Measurements from ENCODE around the gene PIK3R4. TPM values are rescaled to one million over a fixed set of nuclear protein-coding genes. Genes with fewer than 3 reads are reported as not detected.

PIK3R4 gene
- total RNA-seq, 4 donors from 2014 or later, result 15.4 to 27.3 (median 24.0) TPM

DNA sequence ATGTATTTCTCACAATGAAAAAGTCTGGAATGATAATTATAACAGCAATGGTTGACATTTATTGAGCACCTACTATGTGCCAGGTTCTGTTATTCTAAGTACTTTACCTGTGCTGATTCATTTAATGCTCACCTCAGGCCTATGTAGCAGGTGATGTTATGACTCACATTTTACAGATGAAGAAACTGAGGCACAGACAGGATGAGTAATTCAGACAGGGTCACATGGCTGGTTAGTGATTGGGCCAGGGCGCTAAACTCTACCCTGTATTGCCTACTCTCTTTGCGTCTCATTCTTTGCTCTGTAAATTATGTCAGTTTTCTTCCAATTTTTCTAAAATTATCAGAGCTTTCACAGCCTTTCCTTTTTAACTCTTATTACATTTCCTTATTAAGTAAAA, 98.3 kb downstream of the PIK3R4 start:
- H3K4me3 ChIP-seq, result no peak overlapping the region
- H3K27ac ChIP-seq, result no peak overlapping the region
- intact Hi-C loops (cut with DNase I), result no loop called here
- 94 to 97% methylated on average over 2 of the region's 2 CpGs for WGBS, 2 donors
- peaks cover 0 to 7% (median 0%) of the 10 kb centered on the region in 3 donors for H3K4me1 ChIP-seq
- H3K9me3 ChIP-seq, result no peaks in the 10 kb centered on the region
- TF ChIP-seq POLR2A (IDR thresholded peaks at IDR 0.05), result no peak
- TF ChIP-seq CTCF (IDR thresholded peaks at IDR 0.05), result no peak
- DNase-seq, result no peak
- no peaks in the 10 kb centered on the region for H3K27me3 ChIP-seq
- no peaks in the 10 kb centered on the region for H3K36me3 ChIP-seq

DNA sequence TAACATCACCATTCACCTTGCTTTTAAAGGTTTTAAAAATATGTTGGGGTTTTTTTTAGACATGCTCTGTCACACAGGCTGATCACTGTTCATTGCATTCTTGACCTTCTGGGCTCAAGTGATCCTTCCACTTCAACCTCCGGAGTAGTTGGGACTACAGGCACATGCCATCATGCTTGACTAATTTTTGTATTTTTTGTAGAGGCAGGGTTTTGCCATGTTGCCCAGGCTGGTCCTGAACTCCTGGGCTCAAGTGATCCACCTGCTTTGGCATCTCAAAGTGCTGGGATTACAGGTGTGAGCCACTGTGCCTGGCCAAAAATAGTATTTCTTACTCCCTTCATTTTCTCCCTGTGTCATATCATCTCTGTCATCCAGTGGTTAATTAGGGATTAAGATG, 101.4 kb downstream of the PIK3R4 start:
- Histone ChIP-seq H3K27ac (no peak overlapping the region), H3K4me3 (no peak overlapping the region), H3K27me3 (no peaks in the 10 kb centered on the region), H3K9me3 (no peaks in the 10 kb centered on the region), H3K4me1 (peaks cover 0 to 7% (median 0%) of the 10 kb centered on the region in 3 donors), H3K36me3 (no peaks in the 10 kb centered on the region)
- no peak for TF ChIP-seq CTCF (IDR thresholded peaks at IDR 0.05)
- intact Hi-C loops (cut with DNase I), result no loop called here
- WGBS, 2 donors, result 33 to 41% methylated on average over 1 of the region's 1 CpG
- DNase-seq, result no peak

DNA sequence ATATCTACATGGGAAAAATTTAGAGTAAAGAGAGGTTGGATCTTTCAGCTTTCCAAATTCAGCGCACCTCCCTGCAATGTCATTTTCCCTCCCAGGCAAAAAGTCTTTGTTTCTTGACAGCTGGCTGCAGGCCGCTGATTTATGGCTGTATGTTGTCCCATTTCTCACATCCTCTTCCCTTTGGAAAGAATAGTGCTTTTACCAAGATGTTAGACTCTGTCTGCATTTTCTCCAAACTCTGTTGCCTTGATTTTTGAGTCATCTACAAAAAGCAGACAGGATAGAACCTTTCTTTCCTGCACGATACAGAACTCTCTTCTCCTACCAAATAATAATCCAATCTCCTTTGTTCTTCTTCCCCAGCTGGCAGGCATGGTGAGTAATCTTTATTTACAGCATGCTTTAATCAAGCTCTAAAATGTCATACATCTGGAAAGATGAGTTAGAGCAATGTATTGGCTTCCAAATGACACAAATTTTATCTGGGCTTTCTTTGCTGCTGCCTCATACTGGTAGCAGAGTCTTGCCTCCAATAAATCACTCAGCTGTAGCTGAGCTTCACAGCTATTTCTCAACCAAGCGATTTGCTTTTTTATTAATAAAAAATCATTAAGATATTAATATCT, 101.9 kb downstream of the PIK3R4 start:
- WGBS, 2 donors, result 31 to 39% methylated on average over 4 of the region's 4 CpGs
- H3K27me3 ChIP-seq, result no peaks in the 10 kb centered on the region
- no peak overlapping the region for H3K27ac ChIP-seq
- no peak overlapping the region for H3K4me3 ChIP-seq
- peaks cover 0 to 7% (median 0%) of the 10 kb centered on the region in 3 donors for H3K4me1 ChIP-seq
- no peak for TF ChIP-seq CTCF (IDR thresholded peaks at IDR 0.05)
- TF ChIP-seq POLR2A (IDR thresholded peaks at IDR 0.05), result no peak
- H3K9me3 ChIP-seq, result no peaks in the 10 kb centered on the region
- intact Hi-C loops (cut with DNase I), result no loop called here
- DNase-seq, result no peak
- H3K36me3 ChIP-seq, result no peaks in the 10 kb centered on the region

DNA sequence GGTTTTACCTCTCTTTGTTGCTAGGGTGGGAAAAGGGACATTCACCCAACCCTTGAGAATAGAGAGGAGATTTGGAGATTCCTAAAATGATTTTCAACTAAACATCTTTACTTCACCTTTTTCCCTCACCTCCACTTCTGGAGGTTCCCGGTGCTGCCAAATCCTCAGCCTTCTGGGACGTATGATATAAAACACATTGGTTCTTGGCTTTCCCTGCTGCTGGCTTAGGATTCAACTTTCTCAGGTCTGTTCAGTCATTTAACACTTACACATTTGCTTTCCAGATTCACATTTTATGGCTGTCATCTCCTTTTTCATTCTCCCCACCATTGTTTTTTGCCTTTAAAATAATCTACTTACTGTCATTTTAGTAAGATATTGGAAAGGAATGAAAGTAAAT, 106.6 kb downstream of the PIK3R4 start:
- no peak overlapping the region for H3K4me3 ChIP-seq
- no peaks in the 10 kb centered on the region for H3K27me3 ChIP-seq
- TF ChIP-seq POLR2A (IDR thresholded peaks at IDR 0.05) (no peak), CTCF (IDR thresholded peaks at IDR 0.05) (no peak)
- no peaks in the 10 kb centered on the region for H3K9me3 ChIP-seq
- 76 to 91% methylated on average over 2 of the region's 2 CpGs for WGBS, 2 donors
- H3K27ac ChIP-seq, result no peak overlapping the region
- no peak for DNase-seq
- peaks cover 0 to 6% (median 0%) of the 10 kb centered on the region in 3 donors for H3K4me1 ChIP-seq
- no peaks in the 10 kb centered on the region for H3K36me3 ChIP-seq
- intact Hi-C loops (cut with DNase I), result no loop called here

DNA sequence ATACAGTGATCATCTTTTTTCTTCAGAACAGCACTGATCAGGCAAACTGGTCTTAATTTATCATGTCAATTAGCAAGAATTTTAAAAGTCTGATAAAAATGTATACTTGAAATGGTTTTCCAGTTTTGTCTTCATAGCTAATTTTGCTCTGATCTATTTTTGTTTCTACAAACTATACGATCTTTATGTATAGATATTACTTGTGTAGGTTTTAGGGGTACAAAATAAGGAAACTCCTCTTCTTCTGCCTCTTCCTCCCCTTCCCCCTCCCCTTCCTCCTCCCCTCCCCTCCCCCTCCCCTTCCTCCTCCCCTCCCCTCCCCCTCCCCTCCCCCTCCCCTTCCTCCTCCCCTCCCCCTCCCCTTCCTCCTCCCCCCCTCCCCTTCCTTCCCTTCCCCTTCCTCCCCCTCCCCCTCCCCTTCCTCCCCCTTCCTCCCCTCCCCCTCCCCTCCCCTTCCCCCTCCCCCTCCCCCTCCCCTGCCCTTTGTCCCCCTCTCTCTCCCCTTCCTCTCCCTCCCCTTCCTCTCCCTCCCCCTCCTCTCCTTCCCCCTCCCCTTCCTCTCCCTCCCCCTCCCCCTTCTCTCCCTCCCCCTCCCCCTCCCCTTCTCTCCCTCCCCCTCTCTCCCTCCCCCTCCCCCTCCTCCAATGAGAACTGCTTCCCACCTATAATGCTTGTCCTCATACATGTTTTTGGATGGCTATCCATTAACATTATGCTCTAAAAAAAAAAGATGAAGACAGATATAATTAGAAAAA, 110.0 kb downstream of the PIK3R4 start:
- intact Hi-C loops (cut with DNase I), result no loop called here
- Histone ChIP-seq H3K36me3 (no peaks in the 10 kb centered on the region), H3K4me3 (no peak overlapping the region), H3K27ac (no peak overlapping the region), H3K27me3 (no peaks in the 10 kb centered on the region), H3K4me1 (no peaks in the 10 kb centered on the region), H3K9me3 (no peaks in the 10 kb centered on the region)
- TF ChIP-seq CTCF (IDR thresholded peaks at IDR 0.05) (no peak), POLR2A (IDR thresholded peaks at IDR 0.05) (no peak)
- WGBS, 2 donors, result 61 to 73% methylated on average over 1 of the region's 1 CpG
- DNase-seq, result no peak
